ENCODE data around the gene COG5. TPM values are rescaled to one million over a fixed set of nuclear protein-coding genes. Genes with fewer than 3 reads are reported as not detected.

COG5 gene
- total and polyA plus RNA-seq, 4 experiments from 2014 or later, result 39.3 to 87.8 (median 64.6) TPM

GRCh38 chr7:107172276-107173032 lies 391.3 kb downstream of the COG5 start:
- H3K36me3 Mint-ChIP-seq, result peaks cover 0 to 42% of the 10 kb centered on the region in 2 donors
- no peaks in the 10 kb centered on the region for H3K36me3 ChIP-seq (ENCODE audit: insufficient read depth, low read length)
- no peak overlapping the region for H3K4me3 ChIP-seq (ENCODE audit: low read length in 2 of 2)
- H3K27me3 ChIP-seq (ENCODE audit: insufficient read depth, low read length), result no peaks in the 10 kb centered on the region
- CTCF ChIA-PET (ENCODE audit: partially characterized antibody), result interaction anchor here (0.7 to 3.4 kb wide), 4 partner anchors 22 to 700 kb away, joined by 3 to 30 read pairs (median 3); no protein-coding TSS in a partner anchor
- H3K4me1 Mint-ChIP-seq, result peaks cover 44 to 83% (median 61%) of the 10 kb centered on the region in 4 donors
- H3K27me3 Mint-ChIP-seq, result no peaks in the 10 kb centered on the region
- intact Hi-C loops (cut with micrococcal nuclease), result no loop called here
- H3K27ac ChIP-seq (ENCODE audit: low read depth, low read length), result no peak overlapping the region
- H3K9me3 ChIP-seq (ENCODE audit: control insufficient read depth in 1 of 2, low read length in 2 of 2), result no peaks in the 10 kb centered on the region
- H3K4me1 ChIP-seq (ENCODE audit: insufficient read depth, low read length), result peaks cover 66% of the 10 kb centered on the region
- H3K4me3 Mint-ChIP-seq, result peak overlapping the region in 6 of 8 donors; percentile 25 to 71 (median 65)
- peaks cover 0 to 1% (median 0%) of the 10 kb centered on the region in 8 donors for H3K9me3 Mint-ChIP-seq
- DNase-seq, result no peak
- POLR2A ChIA-PET (ENCODE audit: partially characterized antibody), result interaction anchor here (1.1 kb wide), 1 partner anchor 698 kb away, joined by 3 read pairs; no protein-coding TSS in a partner anchor
- peak overlapping the region in 3 of 7 donors; percentile 20 to 54 (median 54) for H3K27ac Mint-ChIP-seq

- DNase-seq, result no peak
- Mint-ChIP-seq H3K27ac (peak overlapping the region in 3 of 7 donors; percentile 19 to 72 (median 43)), H3K4me3 (peak overlapping the region; percentile 26 to 61 (median 43)), H3K9me3 (peaks cover 0 to 1% (median 0%) of the 10 kb centered on the region in 8 donors), H3K4me1 (peaks cover 39 to 77% (median 58%) of the 10 kb centered on the region in 4 donors), H3K27me3 (no peaks in the 10 kb centered on the region), H3K36me3 (peaks cover 0 to 38% of the 10 kb centered on the region in 2 donors)
- peaks cover 66% of the 10 kb centered on the region for H3K4me1 ChIP-seq (ENCODE audit: insufficient read depth, low read length)
- POLR2A ChIA-PET (ENCODE audit: partially characterized antibody), result interaction anchor here (1.0 to 4.8 kb wide), 3 partner anchors 9 to 699 kb away, joined by 3 to 70 read pairs (median 3); no protein-coding TSS in a partner anchor
- CTCF ChIA-PET (ENCODE audit: partially characterized antibody), result interaction anchor here (0.7 to 1.0 kb wide), 3 partner anchors 21 to 701 kb away, joined by 3 read pairs; no protein-coding TSS in a partner anchor
- H3K27ac ChIP-seq (ENCODE audit: low read depth, low read length), result no peak overlapping the region
- no peaks in the 10 kb centered on the region for H3K36me3 ChIP-seq (ENCODE audit: insufficient read depth, low read length)
- H3K27me3 ChIP-seq (ENCODE audit: insufficient read depth, low read length), result no peaks in the 10 kb centered on the region
- H3K4me3 ChIP-seq (ENCODE audit: low read length in 2 of 2), result no peak overlapping the region
- intact Hi-C loops (cut with micrococcal nuclease), result no loop called here
- no peaks in the 10 kb centered on the region for H3K9me3 ChIP-seq (ENCODE audit: control insufficient read depth in 1 of 2, low read length in 2 of 2)
Observed at GRCh38 chr7:107171496-107171895, 392.2 kb downstream of the COG5 start.

- H3K4me3 ChIP-seq (ENCODE audit: low read length in 2 of 2), result peak overlapping the region; percentile 77 to 84
- peak overlapping the region; percentile 100 for H3K27ac ChIP-seq (ENCODE audit: low read depth, low read length)
- ChIA-PET CTCF (ENCODE audit: partially characterized antibody) (interaction anchor here (0.8 to 3.7 kb wide), 4 partner anchors 20 to 710 kb away, joined by 4 to 56 read pairs (median 8); partner anchors contain the start of gene CBLL1), POLR2A (ENCODE audit: partially characterized antibody) (interaction anchor here (0.7 to 4.8 kb wide), 14 partner anchors 10 to 1902 kb away, joined by 3 to 86 read pairs (median 17); partner anchors contain the start of genes CBLL1, COG5, DUS4L and PIK3CG)
- H3K27me3 ChIP-seq (ENCODE audit: insufficient read depth, low read length), result no peaks in the 10 kb centered on the region
- H3K27me3 Mint-ChIP-seq, result peaks cover 0 to 2% of the 10 kb centered on the region in 2 donors
- H3K4me1 Mint-ChIP-seq, result peaks cover 35 to 71% (median 52%) of the 10 kb centered on the region in 4 donors
- intact Hi-C loops (cut with micrococcal nuclease), result loop anchor here (1.0 kb wide), 1 partner anchor 10 kb away; no protein-coding TSS in a partner anchor
- H3K36me3 Mint-ChIP-seq, result peaks cover 0 to 38% of the 10 kb centered on the region in 2 donors
- H3K36me3 ChIP-seq (ENCODE audit: insufficient read depth, low read length), result no peaks in the 10 kb centered on the region
- H3K27ac Mint-ChIP-seq, result peak overlapping the region; percentile 98 to 100 (median 99)
- H3K9me3 ChIP-seq (ENCODE audit: control insufficient read depth in 1 of 2, low read length in 2 of 2), result no peaks in the 10 kb centered on the region
- no peak for DNase-seq
- no peaks in the 10 kb centered on the region for H3K9me3 Mint-ChIP-seq
- peaks cover 62% of the 10 kb centered on the region for H3K4me1 ChIP-seq (ENCODE audit: insufficient read depth, low read length)
- peak overlapping the region; percentile 90 to 100 (median 96) for H3K4me3 Mint-ChIP-seq
Observed at GRCh38 chr7:107170051-107170915, 393.4 kb downstream of the COG5 start.

GRCh38 chr7:107169120-107170050 lies 394.3 kb downstream of the COG5 start:
- H3K4me3 Mint-ChIP-seq, result peak overlapping the region; percentile 90 to 100 (median 97)
- no peaks in the 10 kb centered on the region for H3K36me3 ChIP-seq (ENCODE audit: insufficient read depth, low read length)
- CTCF ChIA-PET (ENCODE audit: partially characterized antibody), result interaction anchor here (0.8 to 3.7 kb wide), 8 partner anchors 11 to 711 kb away, joined by 3 to 56 read pairs (median 6); partner anchors contain the start of gene CBLL1
- H3K4me3 ChIP-seq (ENCODE audit: low read length in 2 of 2), result peak overlapping the region; percentile 77 to 84
- H3K9me3 Mint-ChIP-seq, result no peaks in the 10 kb centered on the region
- intact Hi-C loops (cut with micrococcal nuclease), result loop anchor here (1.0 to 10.0 kb wide), 6 partner anchors 11 to 1399 kb away; partner anchors contain the start of genes CCDC71L, DNAJB9, PRKAR2B and SYPL1
- H3K27ac Mint-ChIP-seq, result peak overlapping the region; percentile 98 to 100 (median 100)
- H3K27ac ChIP-seq (ENCODE audit: low read depth, low read length), result peak overlapping the region; percentile 100
- peaks cover 53% of the 10 kb centered on the region for H3K4me1 ChIP-seq (ENCODE audit: insufficient read depth, low read length)
- DNase-seq, result peak; percentile 81 to 91 (median 82)
- no peaks in the 10 kb centered on the region for H3K27me3 ChIP-seq (ENCODE audit: insufficient read depth, low read length)
- H3K9me3 ChIP-seq (ENCODE audit: control insufficient read depth in 1 of 2, low read length in 2 of 2), result no peaks in the 10 kb centered on the region
- POLR2A ChIA-PET (ENCODE audit: partially characterized antibody), result interaction anchor here (0.7 to 4.8 kb wide), 40 partner anchors 11 to 1901 kb away, joined by 3 to 86 read pairs (median 5); partner anchors contain the start of genes BCAP29, CBLL1, CCDC71L and COG5
- peaks cover 1 to 3% of the 10 kb centered on the region in 2 donors for H3K27me3 Mint-ChIP-seq
- peaks cover 0 to 32% of the 10 kb centered on the region in 2 donors for H3K36me3 Mint-ChIP-seq
- H3K4me1 Mint-ChIP-seq, result peaks cover 30 to 62% (median 46%) of the 10 kb centered on the region in 4 donors

GRCh38 chr7:107168233-107169119 lies 395.2 kb downstream of the COG5 start, which contains the start of gene HBP1:
TSS of gene HBP1 (plus strand) at chr7:107169003. CDS start at chr7:107179894, 10,891 bp downstream.
- peak; percentile 97 to 100 (median 99) for DNase-seq
- Mint-ChIP-seq H3K27ac (peak within 1 kb of the TSS; percentile 98 to 100 (median 100)), H3K4me1 (peaks cover 22 to 53% (median 37%) of the 10 kb centered on the region in 4 donors), H3K9me3 (no peaks in the 10 kb centered on the region), H3K27me3 (peaks cover 1 to 3% of the 10 kb centered on the region in 2 donors), H3K36me3 (peaks cover 0 to 24% of the 10 kb centered on the region in 2 donors), H3K4me3 (peak within 1 kb of the TSS; percentile 90 to 100 (median 97))
- intact Hi-C loops (cut with micrococcal nuclease), result loop anchor here (1.0 to 10.0 kb wide), 11 partner anchors 9 to 1400 kb away; partner anchors contain the start of genes CCDC71L, DLD, DNAJB9 and PIK3CG
- H3K27me3 ChIP-seq (ENCODE audit: insufficient read depth, low read length), result no peaks in the 10 kb centered on the region
- no peaks in the 10 kb centered on the region for H3K9me3 ChIP-seq (ENCODE audit: control insufficient read depth in 1 of 2, low read length in 2 of 2)
- H3K4me3 ChIP-seq (ENCODE audit: low read length in 2 of 2), result peak within 1 kb of the TSS; percentile 84 to 85
- POLR2A ChIA-PET (ENCODE audit: partially characterized antibody), result interaction anchor here (0.6 to 4.8 kb wide), 46 partner anchors 12 to 1781 kb away, joined by 3 to 86 read pairs (median 4); partner anchors contain the start of genes BCAP29, CBLL1, CCDC71L and COG5
- H3K4me1 ChIP-seq (ENCODE audit: insufficient read depth, low read length), result peaks cover 44% of the 10 kb centered on the region
- CTCF ChIA-PET (ENCODE audit: partially characterized antibody), result interaction anchor here (0.6 to 3.7 kb wide), 10 partner anchors 11 to 1401 kb away, joined by 3 to 56 read pairs (median 5); partner anchors contain the start of gene CBLL1
- peak within 1 kb of the TSS; percentile 100 for H3K27ac ChIP-seq (ENCODE audit: low read depth, low read length)
- no peaks in the 10 kb centered on the region for H3K36me3 ChIP-seq (ENCODE audit: insufficient read depth, low read length)
